Activated CD4-positive, CD25-positive, alpha-beta regulatory T cell treated with anti-CD3 and anti-CD28 coated beads, Interleukin-2, amount 50 U/mL, for 24 hours (primary cell): ENCODE measurements around the gene DNMBP.
"Not testable (repeated sequence)": the region's sequence is repeated elsewhere in the genome, so short reads cannot be mapped to it uniquely, and the experiment has no call there.

Experiments
- ATAC-seq, 2 donors: fragments of 150-1000 bp; cut with Tn5 transposase; one replicate each; pipeline ENCODE4 v1.10.0; 2021; ENCODE audit warnings: mild to moderate bottlenecking in 1 of 2, moderate library complexity in 1 of 2

The DNMBP gene

GRCh38 chr10:99993701-99994689 is 15.8 kb downstream of the DNMBP start:
- peak; percentile 94 to 97 for ATAC-seq

GRCh38 chr10:99985637-99986036 is 24.1 kb downstream of the DNMBP start:
- ATAC-seq, result not testable (repeated sequence)

GRCh38 chr10:99984211-99985034 is 25.3 kb downstream of the DNMBP start:
- ATAC-seq, result no peak

GRCh38 chr10:99983280-99983988 is 26.3 kb downstream of the DNMBP start:
- no peak for ATAC-seq

GRCh38 chr10:99982728-99983127 is 27.0 kb downstream of the DNMBP start:
- no peak for ATAC-seq

GRCh38 chr10:99981581-99982199 is 28.1 kb downstream of the DNMBP start:
- no peak for ATAC-seq

- no peak for ATAC-seq
Measured at GRCh38 chr10:99979066-99979685, 30.6 kb downstream of the DNMBP start.

GRCh38 chr10:99977916-99978315 is 31.8 kb downstream of the DNMBP start:
- ATAC-seq, result no peak

GRCh38 chr10:99976886-99977665 is 32.7 kb downstream of the DNMBP start:
- ATAC-seq, result no peak

GRCh38 chr10:99975942-99976809 is 33.6 kb downstream of the DNMBP start:
- ATAC-seq, result no peak

- ATAC-seq, result no peak
Measured at GRCh38 chr10:99975106-99975829, 34.5 kb downstream of the DNMBP start.

GRCh38 chr10:99973190-99973589 is 36.6 kb downstream of the DNMBP start:
- no peak for ATAC-seq

- no peak for ATAC-seq
Measured at GRCh38 chr10:99967961-99968360, 41.8 kb downstream of the DNMBP start.

GRCh38 chr10:99966306-99966705 is 43.4 kb downstream of the DNMBP start:
- ATAC-seq, result peak in 1 of 2 donors; percentile 30

GRCh38 chr10:99965700-99966099 is 44.0 kb downstream of the DNMBP start:
- no peak for ATAC-seq

GRCh38 chr10:99964791-99965190 is 45.0 kb downstream of the DNMBP start:
- ATAC-seq, result no peak

- ATAC-seq, result not testable (repeated sequence)
Measured at GRCh38 chr10:99963467-99964165, 46.1 kb downstream of the DNMBP start.

GRCh38 chr10:99958806-99959205 is 50.9 kb downstream of the DNMBP start:
- ATAC-seq, result no peak

- no peak for ATAC-seq
Measured at GRCh38 chr10:99958302-99958701, 51.4 kb downstream of the DNMBP start.
